ENCODE results near the gene MCMBP. TPM values are rescaled to one million over a fixed set of nuclear protein-coding genes. Genes with fewer than 3 reads are reported as not detected.

Gene MCMBP
- total RNA-seq, 1 experiment from 2014 or later, result 87.1 TPM

DNA sequence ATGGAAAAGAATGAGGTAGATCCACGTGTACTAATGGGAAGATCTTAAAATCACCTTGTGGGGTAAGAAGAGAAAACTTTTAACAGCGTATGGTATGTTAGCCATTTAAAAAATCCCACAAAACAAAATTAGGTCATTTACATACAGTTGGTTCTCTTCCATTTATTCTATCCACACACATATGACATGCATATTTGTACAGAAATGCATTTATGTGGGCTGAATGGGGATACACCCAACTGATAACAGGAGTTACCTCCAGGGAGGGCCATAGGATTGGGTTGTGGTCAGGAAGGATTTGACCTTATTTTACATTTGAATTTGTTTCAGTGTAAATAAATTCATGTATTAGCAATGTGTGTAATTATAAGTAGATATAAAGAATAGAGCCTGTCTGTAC is 71.5 kb downstream of the MCMBP start:
- Histone ChIP-seq H3K14ac (ENCODE audit: insufficient read depth, low read length) (no peak overlapping the region), H2BK15ac (ENCODE audit: low read depth, low read length) (no peak overlapping the region), H3K23me2 (ENCODE audit: insufficient read length, low read depth, low read length, poor library complexity, severe bottlenecking) (no peaks in the 10 kb centered on the region), H3K56ac (ENCODE audit: insufficient read length, low read depth, low read length) (no peak overlapping the region), H3T11ph (ENCODE audit: low read length) (no peak overlapping the region), H2AK5ac (ENCODE audit: insufficient read length, low read length) (no peak overlapping the region), H3K4me2 (ENCODE audit: insufficient read depth, insufficient read length, low read length) (no peak overlapping the region), H2BK120ac (ENCODE audit: low read depth, low read length, poor library complexity, severe bottlenecking) (no peak overlapping the region), H3K9ac (ENCODE audit: extremely low read depth, insufficient read length, low read length) (no peak overlapping the region), H4K91ac (ENCODE audit: insufficient read length, low read depth, low read length) (no peak overlapping the region), H3K79me2 (ENCODE audit: insufficient read depth, low read length) (no peaks in the 10 kb centered on the region), H4K8ac (replicated peaks; ENCODE audit: insufficient read length, low read depth, low read length) (no peak overlapping the region), H3K18ac (ENCODE audit: insufficient read length, low read depth, low read length) (no peak overlapping the region), H3K9me3 (ENCODE audit: control insufficient read depth, low read depth, low read length) (no peaks in the 10 kb centered on the region), H4K20me1 (ENCODE audit: control insufficient read depth, insufficient read depth, insufficient read length) (no peaks in the 10 kb centered on the region), H2BK12ac (ENCODE audit: insufficient read length, low read depth, low read length) (no peak overlapping the region), H2BK5ac (ENCODE audit: insufficient read length, low read length) (no peak overlapping the region), H3K4ac (ENCODE audit: low read depth, low read length) (no peak overlapping the region), H3K79me1 (ENCODE audit: insufficient read depth, low read depth, low read length, poor library complexity, severe bottlenecking) (no peaks in the 10 kb centered on the region), H3K27me3 (ENCODE audit: insufficient read depth, low read length) (no peaks in the 10 kb centered on the region), H4K5ac (ENCODE audit: insufficient read length, low read depth, low read length) (no peak overlapping the region), H3K4me1 (ENCODE audit: insufficient read depth, low read length) (no peaks in the 10 kb centered on the region), H3K23ac (ENCODE audit: insufficient read length, low read depth, low read length) (no peak overlapping the region), H2BK20ac (ENCODE audit: low read depth, low read length, poor library complexity, severe bottlenecking) (no peak overlapping the region), H2AFZ (ENCODE audit: low read length) (no peak overlapping the region), H3K27ac (ENCODE audit: insufficient read length, low read depth, low read length) (no peak overlapping the region)
- H3K27ac Mint-ChIP-seq, result no peak overlapping the region; a peak in 1 of 7 replicates
- no CpG with 5 or more reads among the region's 2 CpGs for WGBS (ENCODE audit: extremely low coverage, insufficient read length, low lambda C conversion rate)
- no peak overlapping the region for H3K4me3 Mint-ChIP-seq
- no peaks in the 10 kb centered on the region for H3K4me1 Mint-ChIP-seq
- TF ChIP-seq, protein P1, sequence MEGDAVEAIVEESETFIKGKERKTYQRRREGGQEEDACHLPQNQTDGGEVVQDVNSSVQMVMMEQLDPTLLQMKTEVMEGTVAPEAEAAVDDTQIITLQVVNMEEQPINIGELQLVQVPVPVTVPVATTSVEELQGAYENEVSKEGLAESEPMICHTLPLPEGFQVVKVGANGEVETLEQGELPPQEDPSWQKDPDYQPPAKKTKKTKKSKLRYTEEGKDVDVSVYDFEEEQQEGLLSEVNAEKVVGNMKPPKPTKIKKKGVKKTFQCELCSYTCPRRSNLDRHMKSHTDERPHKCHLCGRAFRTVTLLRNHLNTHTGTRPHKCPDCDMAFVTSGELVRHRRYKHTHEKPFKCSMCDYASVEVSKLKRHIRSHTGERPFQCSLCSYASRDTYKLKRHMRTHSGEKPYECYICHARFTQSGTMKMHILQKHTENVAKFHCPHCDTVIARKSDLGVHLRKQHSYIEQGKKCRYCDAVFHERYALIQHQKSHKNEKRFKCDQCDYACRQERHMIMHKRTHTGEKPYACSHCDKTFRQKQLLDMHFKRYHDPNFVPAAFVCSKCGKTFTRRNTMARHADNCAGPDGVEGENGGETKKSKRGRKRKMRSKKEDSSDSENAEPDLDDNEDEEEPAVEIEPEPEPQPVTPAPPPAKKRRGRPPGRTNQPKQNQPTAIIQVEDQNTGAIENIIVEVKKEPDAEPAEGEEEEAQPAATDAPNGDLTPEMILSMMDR (conservative IDR thresholded peaks at IDR 0.05), result no peak
- no peak for DNase-seq
- peaks cover 0 to 1% of the 10 kb centered on the region in 2 experiments; a peak in 1 of 5 replicates for H3K9me3 Mint-ChIP-seq
- H3K36me3 Mint-ChIP-seq (ENCODE audit: insufficient read depth in 1 of 3, low read depth in 3 of 3), result peaks cover 0 to 23% (median 21%) of the 10 kb centered on the region in 3 experiments
- H3K27me3 Mint-ChIP-seq (ENCODE audit: low read depth), result no peaks in the 10 kb centered on the region
